LNCAP (cell line): ENCODE measurements around the gene HOXA3.

ENCODE experiments used
- TF ChIP-seq, protein P1 (sequence below): fragments of 450-650 bp; IDR thresholded peaks from 2 replicates; pipeline ENCODE4 v1.5.1; 2017; ENCODE audit warnings: mild to moderate bottlenecking

Gene HOXA3

DNA sequence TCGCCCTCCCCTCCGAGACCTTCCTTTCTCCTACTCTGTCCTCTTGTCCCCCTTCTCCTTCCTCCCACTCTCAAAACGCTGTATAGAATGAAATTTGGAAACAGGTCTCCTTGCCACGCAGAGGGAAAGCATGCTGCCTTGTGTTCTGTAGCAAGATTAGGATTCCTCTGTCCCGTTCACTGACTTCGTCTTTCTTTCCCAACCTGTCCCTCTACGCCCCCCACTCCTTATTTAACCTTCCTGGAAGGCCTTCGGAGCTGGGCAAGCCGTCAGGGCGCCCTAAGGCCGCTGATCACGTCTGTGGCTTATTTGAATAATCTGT lies 11.6 kb upstream of the HOXA3 start:
- TF ChIP-seq, protein P1, sequence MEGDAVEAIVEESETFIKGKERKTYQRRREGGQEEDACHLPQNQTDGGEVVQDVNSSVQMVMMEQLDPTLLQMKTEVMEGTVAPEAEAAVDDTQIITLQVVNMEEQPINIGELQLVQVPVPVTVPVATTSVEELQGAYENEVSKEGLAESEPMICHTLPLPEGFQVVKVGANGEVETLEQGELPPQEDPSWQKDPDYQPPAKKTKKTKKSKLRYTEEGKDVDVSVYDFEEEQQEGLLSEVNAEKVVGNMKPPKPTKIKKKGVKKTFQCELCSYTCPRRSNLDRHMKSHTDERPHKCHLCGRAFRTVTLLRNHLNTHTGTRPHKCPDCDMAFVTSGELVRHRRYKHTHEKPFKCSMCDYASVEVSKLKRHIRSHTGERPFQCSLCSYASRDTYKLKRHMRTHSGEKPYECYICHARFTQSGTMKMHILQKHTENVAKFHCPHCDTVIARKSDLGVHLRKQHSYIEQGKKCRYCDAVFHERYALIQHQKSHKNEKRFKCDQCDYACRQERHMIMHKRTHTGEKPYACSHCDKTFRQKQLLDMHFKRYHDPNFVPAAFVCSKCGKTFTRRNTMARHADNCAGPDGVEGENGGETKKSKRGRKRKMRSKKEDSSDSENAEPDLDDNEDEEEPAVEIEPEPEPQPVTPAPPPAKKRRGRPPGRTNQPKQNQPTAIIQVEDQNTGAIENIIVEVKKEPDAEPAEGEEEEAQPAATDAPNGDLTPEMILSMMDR = no peak

GRCh38 chr7:27163288-27164044 lies 11.1 kb upstream of the HOXA3 start:
- TF ChIP-seq, protein P1 = no peak

DNA sequence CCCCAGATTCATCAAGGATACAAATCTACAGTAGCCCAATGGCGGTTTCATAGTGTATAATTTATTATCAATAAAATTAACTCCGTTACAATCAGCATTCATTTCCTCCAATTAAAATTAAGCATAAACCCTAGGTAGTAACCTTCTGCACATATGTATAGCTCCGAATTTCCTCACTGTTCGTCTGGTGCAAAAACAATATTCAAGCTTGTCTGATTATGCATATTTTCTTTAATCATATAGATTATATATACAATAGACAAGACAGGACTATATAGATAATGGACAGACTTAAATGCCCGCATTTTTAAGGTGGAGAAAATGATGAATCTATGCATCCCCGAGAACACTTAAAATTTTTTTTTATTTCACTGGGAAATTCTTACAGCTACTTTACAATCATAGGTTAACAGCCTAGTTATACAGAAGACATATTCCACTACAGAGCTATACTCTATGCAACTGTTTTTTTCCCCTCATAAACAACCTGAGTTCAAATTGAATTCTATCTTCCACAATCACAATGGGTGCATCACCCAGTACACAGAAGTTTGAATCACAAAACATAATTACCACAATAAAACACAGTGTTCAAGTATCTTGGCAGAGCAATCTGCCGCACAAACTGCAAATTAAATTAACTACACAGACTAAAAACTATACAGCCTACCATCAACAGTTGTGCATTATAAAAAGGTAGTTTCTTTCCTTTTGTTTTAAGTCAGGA lies 10.3 kb upstream of the HOXA3 start:
- TF ChIP-seq, protein P1 = no peak

- TF ChIP-seq, protein P1 = no peak
Observed at GRCh38 chr7:27161721-27162560, 9.6 kb upstream of the HOXA3 start.

- TF ChIP-seq, protein P1 = peak; percentile 29; the same call in 1 of the 2 replicates
Observed at GRCh38 chr7:27161214-27161720, 8.9 kb upstream of the HOXA3 start.

GRCh38 chr7:27160546-27161213 lies 8.3 kb upstream of the HOXA3 start:
- TF ChIP-seq, protein P1 = peak; percentile 99

DNA sequence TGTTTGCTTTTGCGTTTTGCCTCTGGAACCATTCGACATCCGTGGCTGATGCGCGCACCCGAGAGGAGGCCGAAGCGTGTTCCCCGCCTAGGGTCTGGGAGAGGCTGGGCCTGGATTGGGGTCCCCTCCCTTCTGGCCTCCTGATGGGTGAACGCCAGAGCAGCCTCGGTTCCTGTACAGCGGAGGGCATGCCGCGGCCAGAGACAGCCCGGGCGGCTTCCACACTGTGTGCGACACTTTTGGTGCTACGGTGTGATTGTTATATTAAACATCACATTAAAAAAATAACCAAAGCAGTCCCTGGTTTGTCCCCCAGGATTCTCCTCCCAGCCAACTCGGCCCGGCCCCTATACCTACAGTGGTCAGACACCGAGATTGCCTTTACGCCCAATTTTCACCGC lies 7.8 kb upstream of the HOXA3 start:
- TF ChIP-seq, protein P1 = no peak
